GM12872 (cell line): ENCODE measurements around the gene TFIP11.

Source experiments
- TF ChIP-seq, protein P1 (sequence below): IDR thresholded peaks from 3 replicates; pipeline ENCODE4 v1.5.1; 2011; ENCODE audit warnings: low read depth, mild to moderate bottlenecking, low read length, moderate library complexity; ENCODE audit not compliant: insufficient read depth

TFIP11 gene

DNA sequence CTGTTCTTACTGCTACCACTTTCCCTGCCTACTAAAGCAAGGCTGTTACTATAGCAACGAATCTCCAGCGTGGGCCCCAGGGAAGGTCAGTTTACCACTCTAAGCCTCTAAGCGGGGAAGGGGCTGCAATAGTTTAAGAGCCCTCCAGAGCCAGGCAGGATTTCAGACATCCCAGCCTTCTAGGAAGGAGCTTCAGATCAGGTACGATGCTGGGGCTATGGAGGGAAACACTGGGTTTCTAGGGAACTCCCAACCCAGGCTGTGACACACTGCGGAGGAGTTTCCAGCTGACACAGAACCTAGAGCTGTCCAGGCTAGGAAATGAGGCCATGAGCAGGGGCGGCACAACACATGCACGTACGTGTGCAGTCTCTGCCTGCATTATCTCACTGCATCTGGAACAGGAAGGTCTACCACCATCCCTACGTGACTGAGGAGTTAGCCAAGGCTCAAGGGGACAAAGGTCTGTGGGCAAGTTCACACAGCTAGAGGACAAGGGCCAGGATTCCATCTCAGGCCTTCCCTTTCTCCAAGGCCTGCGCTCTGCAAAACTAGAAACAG is 49.1 kb downstream of the TFIP11 start:
- TF ChIP-seq, protein P1, sequence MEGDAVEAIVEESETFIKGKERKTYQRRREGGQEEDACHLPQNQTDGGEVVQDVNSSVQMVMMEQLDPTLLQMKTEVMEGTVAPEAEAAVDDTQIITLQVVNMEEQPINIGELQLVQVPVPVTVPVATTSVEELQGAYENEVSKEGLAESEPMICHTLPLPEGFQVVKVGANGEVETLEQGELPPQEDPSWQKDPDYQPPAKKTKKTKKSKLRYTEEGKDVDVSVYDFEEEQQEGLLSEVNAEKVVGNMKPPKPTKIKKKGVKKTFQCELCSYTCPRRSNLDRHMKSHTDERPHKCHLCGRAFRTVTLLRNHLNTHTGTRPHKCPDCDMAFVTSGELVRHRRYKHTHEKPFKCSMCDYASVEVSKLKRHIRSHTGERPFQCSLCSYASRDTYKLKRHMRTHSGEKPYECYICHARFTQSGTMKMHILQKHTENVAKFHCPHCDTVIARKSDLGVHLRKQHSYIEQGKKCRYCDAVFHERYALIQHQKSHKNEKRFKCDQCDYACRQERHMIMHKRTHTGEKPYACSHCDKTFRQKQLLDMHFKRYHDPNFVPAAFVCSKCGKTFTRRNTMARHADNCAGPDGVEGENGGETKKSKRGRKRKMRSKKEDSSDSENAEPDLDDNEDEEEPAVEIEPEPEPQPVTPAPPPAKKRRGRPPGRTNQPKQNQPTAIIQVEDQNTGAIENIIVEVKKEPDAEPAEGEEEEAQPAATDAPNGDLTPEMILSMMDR, result no peak

DNA sequence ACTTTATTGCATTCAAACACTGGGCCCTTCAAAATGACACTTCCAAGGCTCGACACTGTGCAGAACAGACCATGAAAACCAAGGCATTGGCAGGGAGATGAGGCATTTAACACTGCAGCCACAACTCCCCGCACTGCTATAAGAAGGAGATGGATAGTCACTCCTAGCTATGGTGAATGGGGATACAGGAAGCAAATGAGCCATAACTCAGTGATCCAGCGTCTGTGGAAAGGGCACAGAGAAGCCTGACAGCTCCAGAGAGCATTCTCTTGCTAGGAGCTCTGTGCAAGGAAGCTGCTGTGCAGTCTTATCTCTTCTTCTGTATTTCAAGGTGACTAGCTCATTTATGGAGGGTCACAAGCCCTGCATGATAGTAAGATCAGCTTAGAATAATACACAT is 49.6 kb downstream of the TFIP11 start:
- TF ChIP-seq, protein P1, result no peak

DNA sequence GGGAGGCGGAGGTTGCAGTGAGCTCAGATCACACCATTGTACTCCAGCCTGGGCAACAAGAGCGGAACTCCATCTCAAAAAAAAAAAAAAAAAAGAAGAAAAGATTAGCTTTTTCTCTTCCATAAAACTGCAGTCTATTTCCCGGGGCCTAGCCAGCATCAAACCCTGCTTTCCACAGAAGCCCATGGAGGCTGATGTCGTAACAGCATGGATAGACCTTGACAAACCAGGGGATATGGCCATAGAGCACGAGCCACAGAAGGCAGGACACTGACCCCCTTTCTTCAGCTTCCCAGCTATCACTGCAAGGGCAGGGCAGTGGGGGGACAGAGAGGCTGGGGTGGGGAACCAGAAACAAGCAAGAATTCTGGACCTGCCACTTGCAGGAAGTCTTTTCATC is 50.2 kb downstream of the TFIP11 start:
- TF ChIP-seq, protein P1, result no peak

DNA sequence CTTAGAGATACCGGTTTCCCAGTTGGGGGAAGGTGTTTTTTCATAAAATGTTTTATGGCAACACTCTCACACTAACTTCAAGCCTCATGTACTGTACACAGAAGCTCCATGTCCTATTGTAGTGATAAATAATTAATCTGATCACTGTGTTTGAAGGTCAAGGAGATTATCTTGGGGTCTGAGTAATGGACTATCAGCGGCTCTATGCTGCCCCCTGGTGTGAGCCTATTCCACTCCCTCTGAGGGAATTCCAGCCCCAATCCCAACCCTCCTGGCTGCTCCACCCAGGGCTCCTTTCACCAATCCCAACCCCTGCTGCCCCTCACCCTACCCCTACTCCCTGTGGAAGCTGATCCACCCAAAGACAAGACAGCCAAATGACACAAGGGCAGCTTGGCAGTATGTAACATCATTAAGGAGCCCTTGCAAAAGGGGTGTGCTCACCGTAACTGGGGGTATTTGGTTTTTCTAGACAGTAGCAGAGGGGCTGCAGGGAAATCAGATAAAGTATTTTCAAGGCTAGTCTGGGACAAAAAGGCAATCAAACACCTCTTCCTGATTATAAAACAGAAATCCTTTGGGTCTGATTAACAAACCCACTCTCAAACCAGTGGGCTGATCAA is 51.0 kb downstream of the TFIP11 start:
- TF ChIP-seq, protein P1, result peak; percentile 90

DNA sequence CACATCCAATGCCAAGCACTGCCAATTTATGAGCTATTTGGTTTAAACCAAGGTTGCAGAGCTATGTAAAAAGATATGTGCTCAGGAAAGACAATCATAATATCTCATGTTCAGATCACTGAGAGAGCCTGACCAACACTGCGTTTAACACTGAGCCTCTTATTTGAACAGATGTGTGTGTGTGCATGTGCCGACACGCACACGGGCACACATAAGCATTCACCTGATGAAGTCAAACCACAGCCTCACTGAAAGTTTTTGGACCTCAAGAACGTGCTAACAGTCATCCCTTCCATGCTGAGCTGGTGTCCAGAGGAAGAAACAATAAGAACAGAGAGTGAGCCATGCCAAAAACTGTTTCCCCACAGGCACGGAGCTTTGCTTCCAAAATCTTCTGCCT is 52.1 kb downstream of the TFIP11 start:
- TF ChIP-seq, protein P1, result no peak

DNA sequence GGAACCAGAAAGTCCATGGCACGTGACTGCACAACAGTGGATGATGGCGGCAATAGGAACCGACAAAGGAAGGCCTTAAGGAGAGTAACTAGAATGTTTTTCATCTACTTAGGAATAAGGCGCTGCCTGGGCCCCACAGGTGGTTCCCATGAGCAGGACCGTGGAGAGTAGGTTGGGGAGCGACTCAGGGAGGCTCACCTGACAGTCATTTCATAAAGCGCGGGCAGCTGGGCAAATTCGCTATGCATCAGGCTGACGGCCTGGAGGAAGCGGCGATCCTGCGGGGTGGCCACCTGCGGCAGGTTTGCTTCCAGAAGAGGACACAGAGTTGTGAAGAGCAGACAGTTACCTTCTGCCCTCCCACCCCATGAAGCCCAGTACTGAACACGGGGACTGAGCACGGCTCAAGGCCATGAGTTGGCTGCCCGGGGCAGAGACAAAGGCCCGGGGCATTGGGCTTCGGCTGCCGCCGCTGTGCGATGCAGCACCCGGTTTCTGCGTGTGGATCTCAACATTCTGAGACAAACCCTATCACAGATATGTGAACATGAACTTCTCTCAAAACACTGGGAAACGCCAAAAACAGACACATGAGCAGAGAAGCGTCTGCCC is 54.5 kb downstream of the TFIP11 start:
- TF ChIP-seq, protein P1, result no peak

DNA sequence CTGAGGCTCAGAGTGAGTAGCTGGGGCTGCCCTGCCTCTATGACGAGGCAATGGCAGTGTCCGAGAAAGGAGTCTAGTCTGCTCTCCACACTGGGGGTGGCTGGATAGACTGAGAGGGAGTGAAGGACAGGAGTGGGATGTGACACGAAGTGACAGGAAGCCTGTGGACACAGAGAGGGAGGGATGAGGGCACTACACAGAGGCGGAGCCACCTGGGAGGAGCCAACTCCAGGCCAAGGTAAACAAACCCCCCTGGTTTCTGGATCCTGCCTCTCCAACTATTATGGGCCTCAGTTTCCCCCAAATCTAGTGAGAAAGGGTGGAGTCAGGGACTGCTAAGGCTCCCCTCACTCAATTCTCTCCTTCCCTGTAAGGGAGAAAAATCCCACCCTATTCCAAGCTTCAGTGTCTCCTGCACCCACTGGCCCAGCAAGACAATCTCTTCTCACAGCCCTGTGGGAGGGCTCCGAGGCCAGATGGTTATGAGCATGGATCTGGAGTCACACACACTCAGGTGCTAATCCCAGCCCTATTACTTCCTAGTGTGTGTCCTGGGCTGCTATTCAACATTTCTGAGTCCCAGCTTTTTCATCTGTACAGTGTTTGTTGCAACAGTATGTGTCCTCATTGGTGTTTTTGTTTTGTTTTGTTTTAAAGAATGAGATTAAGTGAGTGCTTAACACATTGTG is 58.3 kb downstream of the TFIP11 start:
- TF ChIP-seq, protein P1, result no peak
